Tibial artery (tissue), 4 donors: ENCODE measurements around the gene NOMO2.
"Not testable (repeated sequence)": the region's sequence is repeated elsewhere in the genome, so short reads cannot be mapped to it uniquely, and the experiment has no call there.

Source experiments
- DNase-seq, 2 donors: peaks; one replicate each; pipeline ENCODE4 v3.0.0-alpha.2; 2019
- H3K27ac ChIP-seq, 2 donors: fragments of 200-600 bp; sonication (generic) in 1 of 2; 1 replicate in 1 of 2; 2 replicates in 1 of 2; pipeline ENCODE4 v1.5.1; 2018 to 2019; ENCODE audit warnings: mild to moderate bottlenecking in 1 of 2
- H3K27me3 ChIP-seq, 2 donors: fragments of 200-600 bp; sonication (generic) in 1 of 2; one replicate each; pipeline versions ENCODE4 v1.5.1 to v1.6.0; 2016 to 2019
- H3K36me3 ChIP-seq, 3 donors: fragments of 200-600 bp; sonication (generic) in 2 of 3; one replicate each; pipeline ENCODE4 v1.5.1; 2016 to 2019; ENCODE audit warnings: mild to moderate bottlenecking in 2 of 3
- H3K4me1 ChIP-seq, 4 donors: fragments of 200-600 bp; sonication (generic) in 2 of 4; 1 replicate in 3 of 4; 2 replicates in 1 of 4; pipeline ENCODE4 v1.5.1; 2016 to 2019
- H3K4me3 ChIP-seq, 2 donors: fragments of 200-600 bp; sonication (generic) in 1 of 2; 1 replicate in 1 of 2; 2 replicates in 1 of 2; pipeline ENCODE4 v1.5.1; 2018 to 2019; ENCODE audit warnings: mild to moderate bottlenecking in 2 of 2
- H3K9me3 ChIP-seq, 3 donors: fragments of 200-600 bp; sonication (generic) in 1 of 3; one replicate each; pipeline ENCODE4 v1.5.1; 2016 to 2019
- intact Hi-C: fragments of 100-400 bp; cut with DNase I; formaldehyde crosslinking; loops from one replicate; pipeline ENCODE4 v1.15.0; 2023; ENCODE audit warnings: low total_unique reads
- TF ChIP-seq, protein P1 (sequence below), 2 experiments: fragments of 200-600 bp in 1 of 2; fragments of 450-650 bp in 1 of 2; IDR thresholded peaks; one replicate each; pipeline ENCODE4 v1.5.1; 2017 to 2019; ENCODE audit warnings: antibody characterized with exemption in 2 of 2, mild to moderate bottlenecking in 1 of 2, moderate library complexity in 1 of 2

NOMO2 gene

GRCh38 chr16:18589806-18590205, 27.9 kb upstream of the NOMO2 start:
- H3K27ac ChIP-seq, H3K9me3 ChIP-seq, H3K27me3 ChIP-seq, H3K36me3 ChIP-seq, DNase-seq, H3K4me1 ChIP-seq, intact Hi-C loops, H3K4me3 ChIP-seq: not testable (repeated sequence)

- not testable (repeated sequence) for DNase-seq
Measured at GRCh38 chr16:18586560-18587540, 25.0 kb upstream of the NOMO2 start.

GRCh38 chr16:18585789-18586188, 23.9 kb upstream of the NOMO2 start:
- not testable (repeated sequence) for DNase-seq, H3K4me3 ChIP-seq

More at GRCh38 chr16:18586560-18587540, 25.0 kb upstream of the NOMO2 start:
- intact Hi-C loops, H3K36me3 ChIP-seq, H3K27me3 ChIP-seq, H3K4me3 ChIP-seq, H3K4me1 ChIP-seq, H3K27ac ChIP-seq, H3K9me3 ChIP-seq: not testable (repeated sequence)

GRCh38 chr16:18582902-18583301, 21.0 kb upstream of the NOMO2 start:
- Histone ChIP-seq H3K4me3 (no peak overlapping the region), H3K9me3 (no peaks in the 10 kb centered on the region), H3K4me1 (no peaks in the 10 kb centered on the region)

More at GRCh38 chr16:18585789-18586188, 23.9 kb upstream of the NOMO2 start:
- H3K36me3 ChIP-seq, H3K9me3 ChIP-seq, H3K4me1 ChIP-seq, H3K27me3 ChIP-seq, H3K27ac ChIP-seq, intact Hi-C loops: not testable (repeated sequence)

DNA sequence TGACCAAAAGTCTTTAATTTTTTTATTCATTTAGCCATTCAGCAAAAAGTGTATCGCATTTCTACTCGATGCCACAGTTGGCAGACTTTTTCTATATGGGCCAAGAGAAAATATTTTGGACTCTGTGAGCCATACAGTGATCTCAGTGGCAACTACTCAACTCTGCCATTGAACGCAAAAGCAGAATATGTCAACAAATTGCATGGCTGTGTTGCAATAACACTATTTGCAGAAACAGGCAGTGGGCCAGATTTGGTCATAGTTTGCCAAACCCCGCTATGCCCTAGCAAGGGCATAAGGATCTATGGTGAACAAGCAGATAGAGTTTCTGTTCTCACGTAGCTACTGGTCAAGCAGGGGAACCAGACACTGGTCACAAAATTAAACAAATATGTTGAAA, 18.5 kb upstream of the NOMO2 start:
- H3K4me1 ChIP-seq, H3K27me3 ChIP-seq, intact Hi-C loops, H3K36me3 ChIP-seq, H3K27ac ChIP-seq, H3K9me3 ChIP-seq, H3K4me3 ChIP-seq, DNase-seq: not testable (repeated sequence)

More at GRCh38 chr16:18582902-18583301, 21.0 kb upstream of the NOMO2 start:
- H3K27me3 ChIP-seq, result no peaks in the 10 kb centered on the region
- intact Hi-C loops, result no loop called here
- H3K27ac ChIP-seq, result no peak overlapping the region
- TF ChIP-seq, protein P1, sequence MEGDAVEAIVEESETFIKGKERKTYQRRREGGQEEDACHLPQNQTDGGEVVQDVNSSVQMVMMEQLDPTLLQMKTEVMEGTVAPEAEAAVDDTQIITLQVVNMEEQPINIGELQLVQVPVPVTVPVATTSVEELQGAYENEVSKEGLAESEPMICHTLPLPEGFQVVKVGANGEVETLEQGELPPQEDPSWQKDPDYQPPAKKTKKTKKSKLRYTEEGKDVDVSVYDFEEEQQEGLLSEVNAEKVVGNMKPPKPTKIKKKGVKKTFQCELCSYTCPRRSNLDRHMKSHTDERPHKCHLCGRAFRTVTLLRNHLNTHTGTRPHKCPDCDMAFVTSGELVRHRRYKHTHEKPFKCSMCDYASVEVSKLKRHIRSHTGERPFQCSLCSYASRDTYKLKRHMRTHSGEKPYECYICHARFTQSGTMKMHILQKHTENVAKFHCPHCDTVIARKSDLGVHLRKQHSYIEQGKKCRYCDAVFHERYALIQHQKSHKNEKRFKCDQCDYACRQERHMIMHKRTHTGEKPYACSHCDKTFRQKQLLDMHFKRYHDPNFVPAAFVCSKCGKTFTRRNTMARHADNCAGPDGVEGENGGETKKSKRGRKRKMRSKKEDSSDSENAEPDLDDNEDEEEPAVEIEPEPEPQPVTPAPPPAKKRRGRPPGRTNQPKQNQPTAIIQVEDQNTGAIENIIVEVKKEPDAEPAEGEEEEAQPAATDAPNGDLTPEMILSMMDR (IDR thresholded peaks at IDR 0.05), result no peak
- no peak for DNase-seq
- H3K36me3 ChIP-seq, result no peaks in the 10 kb centered on the region

DNA sequence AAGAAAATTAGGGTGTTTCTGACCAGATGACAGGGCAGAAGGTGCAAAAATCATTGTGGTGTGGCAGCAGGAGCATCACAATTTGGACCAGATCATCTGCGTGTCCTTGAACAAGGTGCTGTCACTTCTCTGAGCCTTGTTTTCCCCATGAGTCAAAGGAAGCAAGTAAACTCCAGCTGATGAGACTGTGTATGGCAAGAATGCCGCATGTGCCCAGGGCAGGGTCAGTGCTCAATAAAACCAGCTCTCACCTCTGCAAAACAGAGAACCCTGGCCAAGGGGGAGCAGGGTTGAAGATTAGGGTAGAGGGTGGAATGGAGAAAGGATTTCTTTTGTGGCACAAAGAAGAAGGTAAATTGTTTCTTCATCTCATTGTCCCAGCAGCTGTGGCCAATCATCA, 17.4 kb upstream of the NOMO2 start:
- intact Hi-C loops, result not testable (repeated sequence)

GRCh38 chr16:18577942-18578341, 16.0 kb upstream of the NOMO2 start:
- intact Hi-C loops, result not testable (repeated sequence)

More for the DNA sequence above, 17.4 kb upstream of the NOMO2 start:
- H3K4me3 ChIP-seq, H3K27ac ChIP-seq, H3K4me1 ChIP-seq, H3K27me3 ChIP-seq, H3K36me3 ChIP-seq, DNase-seq, H3K9me3 ChIP-seq: not testable (repeated sequence)

DNA sequence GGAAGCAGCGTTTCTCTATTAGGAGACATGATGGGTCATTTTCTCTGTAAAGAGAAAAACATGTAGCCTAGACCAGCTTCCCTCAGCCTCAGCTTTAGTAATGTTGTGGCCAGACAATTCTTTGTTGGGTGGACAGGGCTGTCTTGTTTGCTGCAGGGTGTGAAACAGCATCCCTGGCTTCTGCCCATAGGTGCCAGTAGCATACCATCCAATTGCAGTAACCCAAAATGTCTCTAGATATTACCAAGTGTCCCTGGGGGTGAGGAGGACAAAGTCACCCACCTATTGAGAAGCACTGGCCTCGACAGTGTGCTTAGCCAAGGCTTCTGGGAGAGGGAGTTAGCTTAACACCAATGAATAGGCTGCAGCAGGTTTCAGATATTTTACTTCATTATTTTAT, 14.0 kb upstream of the NOMO2 start:
- H3K4me3 ChIP-seq, intact Hi-C loops: not testable (repeated sequence)

More at GRCh38 chr16:18577942-18578341, 16.0 kb upstream of the NOMO2 start:
- H3K27ac ChIP-seq, H3K9me3 ChIP-seq, H3K27me3 ChIP-seq, H3K36me3 ChIP-seq, DNase-seq, H3K4me1 ChIP-seq, H3K4me3 ChIP-seq: not testable (repeated sequence)

GRCh38 chr16:18575298-18575917, 13.5 kb upstream of the NOMO2 start:
- H3K4me1 ChIP-seq, H3K27me3 ChIP-seq, H3K4me3 ChIP-seq, intact Hi-C loops, H3K27ac ChIP-seq, H3K9me3 ChIP-seq, DNase-seq, H3K36me3 ChIP-seq: not testable (repeated sequence)

More for the DNA sequence above, 14.0 kb upstream of the NOMO2 start:
- not testable (repeated sequence) for H3K27ac ChIP-seq, H3K4me1 ChIP-seq, H3K9me3 ChIP-seq, H3K36me3 ChIP-seq, DNase-seq, H3K27me3 ChIP-seq

DNA sequence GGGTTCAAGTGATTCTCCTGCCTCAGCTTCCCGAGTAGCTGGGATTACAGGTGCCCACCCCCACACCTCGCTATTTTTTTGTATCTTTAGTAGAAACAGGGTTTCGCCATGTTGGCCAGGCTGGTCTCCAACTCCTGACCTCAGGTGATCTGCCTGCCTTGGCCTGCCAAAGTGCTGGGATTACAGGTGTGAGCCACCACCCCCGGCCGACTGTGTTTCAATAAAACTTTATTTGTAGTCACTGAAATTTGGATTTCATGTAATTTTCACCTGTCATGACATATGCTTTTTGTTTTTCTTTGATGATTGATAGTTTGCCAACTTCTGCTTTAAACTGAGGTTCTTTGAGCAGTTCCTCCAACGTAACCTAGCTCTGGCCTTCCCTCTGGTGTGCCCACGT, 12.0 kb upstream of the NOMO2 start:
- intact Hi-C loops, H3K9me3 ChIP-seq, H3K27me3 ChIP-seq, H3K4me3 ChIP-seq, DNase-seq, H3K27ac ChIP-seq, H3K4me1 ChIP-seq, H3K36me3 ChIP-seq: not testable (repeated sequence)

- H3K36me3 ChIP-seq, H3K9me3 ChIP-seq, H3K27me3 ChIP-seq, H3K4me3 ChIP-seq, intact Hi-C loops, DNase-seq, H3K27ac ChIP-seq, H3K4me1 ChIP-seq: not testable (repeated sequence)
Measured at GRCh38 chr16:18572973-18573372, 11.1 kb upstream of the NOMO2 start.

DNA sequence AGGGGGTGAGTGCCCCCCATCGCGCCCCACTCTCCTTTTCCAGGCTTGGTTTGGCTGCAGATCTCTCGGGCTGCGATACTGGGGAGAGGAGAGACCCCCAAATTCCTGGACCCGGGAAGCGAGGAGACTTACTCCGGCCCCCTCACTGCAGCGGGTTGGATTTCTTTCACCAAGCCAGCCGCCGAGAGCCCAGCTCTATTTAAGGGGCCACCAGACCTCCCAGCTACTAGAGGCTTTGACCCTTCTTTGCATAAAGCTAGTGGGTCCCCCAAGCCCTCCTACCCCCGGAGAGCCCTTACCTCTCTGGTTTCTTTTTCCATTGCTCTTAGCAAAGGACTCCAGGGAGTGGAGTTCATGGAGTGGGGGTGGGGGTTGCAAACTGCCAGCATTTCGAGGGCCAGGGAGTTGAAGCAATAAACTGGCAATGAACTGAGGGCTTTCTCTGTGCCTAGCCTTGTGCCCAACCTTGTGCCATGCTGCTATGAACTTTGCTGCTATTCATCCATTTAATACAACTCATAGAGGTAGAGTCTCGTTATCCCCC, 9.5 kb upstream of the NOMO2 start:
- H3K4me1 ChIP-seq, DNase-seq, H3K4me3 ChIP-seq, H3K27me3 ChIP-seq, H3K27ac ChIP-seq, H3K9me3 ChIP-seq, intact Hi-C loops, H3K36me3 ChIP-seq: not testable (repeated sequence)
